H4 (cell line): ENCODE measurements around the gene AKR1E2. TPM values are rescaled to one million over a fixed set of nuclear protein-coding genes. Genes with fewer than 3 reads are reported as not detected.

Source experiments
- DNase-seq: peaks from one replicate; pipeline ENCODE4 v3.0.0-alpha.2; 2015; ENCODE audit warnings: low spot score
- total RNA-seq: library from RNA; depleted of rRNA; stranded (reverse); fragments of >200 nt; shearing (Covaris generic); gene quantifications from 2 replicates; pipeline ENCODE4 v1.2.3, GENCODE V29; 2014; rRNA removed

AKR1E2 gene
- total RNA-seq, 1 experiment from 2014 or later: not detected

- DNase-seq: no peak
Measured at GRCh38 chr10:4894335-4894734, 68.3 kb downstream of the AKR1E2 start.

Other genes with a start within 250 kb of the AKR1E2 start
- 238 and 248 TPM in 2 replicates for gene AKR1C1, start 137.2 kb downstream of the AKR1E2 start, total RNA-seq
- 74.6 and 115 TPM in 2 replicates for gene AKR1C2, start 177.7 kb downstream of the AKR1E2 start, total RNA-seq